OCI-LY3 (cell line): ENCODE measurements around the gene BRF1.
A peak's percentile ranks its signal among the peaks of the same experiment; 100 is the strongest.

Experiments used
- H2AFZ ChIP-seq: fragments of 200-600, 300-600 bp; shearing (Covaris generic); 2 replicates; pipeline ENCODE4 v1.6.0; 2014; ENCODE audit warnings: antibody characterized with exemption, low read depth, low read length
- H3K27ac ChIP-seq: fragments of 200-600, 300-600 bp; sonication (generic); 2 replicates; pipeline ENCODE4 v1.5.1; 2014; ENCODE audit warnings: mild to moderate bottlenecking, low read length, moderate library complexity, mixed read lengths
- H3K27me3 ChIP-seq: fragments of 200-600, 300-600 bp; sonication (generic); 2 replicates; pipeline ENCODE4 v1.6.1; 2014; ENCODE audit warnings: low read depth, low read length, mixed read lengths
- H3K36me3 ChIP-seq: fragments of 200-600, 300-600 bp; sonication (generic); replicated peaks from 2 replicates; pipeline ENCODE3; 2014; ENCODE audit warnings: low read depth, low read length, mixed read lengths
- H3K4me1 ChIP-seq: fragments of 300-600, 200-600 bp; sonication (generic); 2 replicates; pipeline ENCODE4 v1.6.1; 2014; ENCODE audit warnings: low read length, mixed read lengths
- H3K4me2 ChIP-seq: fragments of 200-600, 300-600 bp; sonication (generic); 2 replicates; pipeline ENCODE4 v1.6.1; 2014; ENCODE audit warnings: low read length, mixed read lengths
- H3K4me3 ChIP-seq: fragments of 300-600, 200-600 bp; sonication (generic); 2 replicates; pipeline ENCODE4 v1.5.1; 2014; ENCODE audit warnings: antibody characterized with exemption, mild to moderate bottlenecking, low read length, moderate library complexity
- H3K79me2 ChIP-seq: fragments of 300-600, 200-600 bp; shearing (Covaris generic); 2 replicates; pipeline ENCODE4 v1.6.1; 2014; ENCODE audit warnings: mild to moderate bottlenecking, low read length, mixed read lengths
- H3K9ac ChIP-seq: fragments of 300-600, 200-600 bp; shearing (Covaris generic); 2 replicates; pipeline ENCODE4 v1.6.0; 2014; ENCODE audit warnings: mild to moderate bottlenecking, low read length, moderate library complexity
- H3K9me3 ChIP-seq: fragments of 200-600, 300-600 bp; shearing (Covaris generic); 2 replicates; pipeline ENCODE4 v1.6.1; 2014; ENCODE audit warnings: low read length, mixed read lengths; ENCODE audit not compliant: insufficient read depth
- H4K20me1 ChIP-seq: fragments of 200-600, 300-600 bp; sonication (generic); 2 replicates; pipeline ENCODE4 v1.6.1; 2016; ENCODE audit warnings: low read length, mixed read lengths; ENCODE audit not compliant: insufficient read depth
- EZH2phosphoT487 ChIP-seq: fragments of 200-600 bp; shearing (Covaris generic); IDR thresholded peaks from 2 replicates; pipeline ENCODE4 v1.6.1; 2018; ENCODE audit warnings: antibody characterized with exemption, mixed run types, low read depth
- TF ChIP-seq, protein P1 (sequence below): fragments of 200-600, 300-600 bp; sonication (generic); IDR thresholded peaks from 2 replicates; pipeline ENCODE4 v1.5.1; 2014; ENCODE audit warnings: antibody characterized with exemption, low read length, low read depth

The BRF1 gene

DNA sequence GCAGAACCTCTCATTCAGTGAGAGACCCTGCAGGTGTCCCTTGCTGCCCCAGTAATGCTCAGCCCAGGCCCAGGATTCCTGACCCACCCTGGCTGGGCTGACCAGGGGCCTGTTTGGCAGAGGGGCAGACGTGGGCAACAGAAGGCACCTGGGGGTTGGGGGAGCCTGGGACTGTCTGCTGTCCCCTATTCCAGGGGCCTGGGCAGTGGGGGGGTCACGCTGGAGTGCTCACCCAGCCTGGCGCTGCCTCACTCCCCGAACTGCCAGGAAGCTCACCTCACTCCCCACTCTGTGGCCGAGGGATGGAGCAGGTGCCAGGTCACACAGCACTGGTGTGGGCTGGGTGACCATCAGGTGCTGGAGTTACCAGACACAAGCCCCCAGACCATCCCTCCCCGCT lies 97.1 kb downstream of the BRF1 start:
- Histone ChIP-seq H3K4me3 (no peak overlapping the region), H3K79me2 (no peaks in the 10 kb centered on the region), H3K9me3 (no peaks in the 10 kb centered on the region), H2AFZ (no peak overlapping the region), H3K9ac (no peak overlapping the region), H3K4me2 (no peak overlapping the region), H3K36me3 (no peaks in the 10 kb centered on the region), H3K27ac (no peak overlapping the region), H4K20me1 (no peaks in the 10 kb centered on the region), H3K27me3 (peaks cover 11% of the 10 kb centered on the region), H3K4me1 (no peaks in the 10 kb centered on the region)
- TF ChIP-seq EZH2phosphoT487, result no peak
- TF ChIP-seq, protein P1, sequence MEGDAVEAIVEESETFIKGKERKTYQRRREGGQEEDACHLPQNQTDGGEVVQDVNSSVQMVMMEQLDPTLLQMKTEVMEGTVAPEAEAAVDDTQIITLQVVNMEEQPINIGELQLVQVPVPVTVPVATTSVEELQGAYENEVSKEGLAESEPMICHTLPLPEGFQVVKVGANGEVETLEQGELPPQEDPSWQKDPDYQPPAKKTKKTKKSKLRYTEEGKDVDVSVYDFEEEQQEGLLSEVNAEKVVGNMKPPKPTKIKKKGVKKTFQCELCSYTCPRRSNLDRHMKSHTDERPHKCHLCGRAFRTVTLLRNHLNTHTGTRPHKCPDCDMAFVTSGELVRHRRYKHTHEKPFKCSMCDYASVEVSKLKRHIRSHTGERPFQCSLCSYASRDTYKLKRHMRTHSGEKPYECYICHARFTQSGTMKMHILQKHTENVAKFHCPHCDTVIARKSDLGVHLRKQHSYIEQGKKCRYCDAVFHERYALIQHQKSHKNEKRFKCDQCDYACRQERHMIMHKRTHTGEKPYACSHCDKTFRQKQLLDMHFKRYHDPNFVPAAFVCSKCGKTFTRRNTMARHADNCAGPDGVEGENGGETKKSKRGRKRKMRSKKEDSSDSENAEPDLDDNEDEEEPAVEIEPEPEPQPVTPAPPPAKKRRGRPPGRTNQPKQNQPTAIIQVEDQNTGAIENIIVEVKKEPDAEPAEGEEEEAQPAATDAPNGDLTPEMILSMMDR, result no peak

DNA sequence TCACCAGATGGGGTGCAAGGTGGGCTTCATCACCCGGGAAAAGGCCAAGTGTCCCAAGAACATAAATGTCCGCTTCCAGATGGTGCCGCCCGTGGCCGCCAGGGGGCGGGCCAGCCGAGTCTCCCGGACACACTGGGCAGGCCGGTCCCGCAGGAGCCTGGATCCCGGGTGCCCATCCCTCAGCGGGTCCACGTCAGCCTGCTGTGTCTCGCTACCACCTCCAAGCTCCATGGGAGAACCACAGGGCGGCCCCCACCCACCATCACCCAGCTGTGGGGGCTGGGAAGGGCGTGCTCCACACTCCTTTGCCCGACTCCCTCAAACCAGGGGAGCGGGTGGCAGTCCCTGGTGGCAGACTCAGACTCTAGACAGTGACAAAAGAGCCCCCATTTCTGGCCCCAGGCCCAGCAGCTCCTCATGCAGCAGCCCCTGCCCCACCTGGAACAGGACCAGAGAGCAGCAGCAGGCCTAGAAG lies 97.7 kb downstream of the BRF1 start:
- TF ChIP-seq EZH2phosphoT487, result no peak
- TF ChIP-seq, protein P1, result peak; percentile 88
- Histone ChIP-seq H3K9me3 (no peaks in the 10 kb centered on the region), H3K36me3 (no peaks in the 10 kb centered on the region), H2AFZ (no peak overlapping the region), H3K9ac (no peak overlapping the region), H3K79me2 (no peaks in the 10 kb centered on the region), H4K20me1 (no peaks in the 10 kb centered on the region), H3K27me3 (peaks cover 14% of the 10 kb centered on the region), H3K4me1 (no peaks in the 10 kb centered on the region), H3K4me2 (peak overlapping the region; percentile 41), H3K27ac (no peak overlapping the region), H3K4me3 (no peak overlapping the region)

DNA sequence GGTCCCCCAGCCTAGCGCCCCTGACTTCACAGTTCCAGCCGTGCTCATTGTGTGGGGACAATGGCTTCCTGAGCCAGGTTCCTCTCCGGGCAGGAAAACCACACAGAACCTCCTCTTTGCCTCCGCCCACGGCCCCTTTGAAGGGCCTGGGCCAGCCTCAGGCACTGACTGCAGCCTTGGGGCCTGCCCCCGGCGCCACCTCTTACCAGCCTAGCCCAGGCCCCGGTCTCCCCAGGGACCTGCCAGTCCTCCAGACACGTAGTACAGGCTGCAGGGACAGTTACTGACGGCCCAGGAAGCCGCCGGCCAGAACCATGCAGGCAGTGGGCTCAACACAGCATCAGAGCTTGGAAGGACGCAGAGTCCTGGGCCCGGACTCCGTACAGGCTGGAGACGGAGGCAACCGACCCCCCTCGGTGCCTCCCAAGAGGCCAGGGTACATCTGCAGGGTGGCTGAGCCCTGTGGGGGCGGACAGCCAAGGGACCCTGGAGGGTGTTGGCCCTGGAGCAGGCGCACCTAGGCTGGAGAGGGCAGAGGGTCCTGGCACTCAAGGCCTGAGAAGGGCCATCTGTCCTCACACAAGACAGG lies 98.8 kb downstream of the BRF1 start:
- H3K27ac ChIP-seq, result no peak overlapping the region
- no peaks in the 10 kb centered on the region for H3K9me3 ChIP-seq
- no peak overlapping the region for H3K4me3 ChIP-seq
- no peaks in the 10 kb centered on the region for H3K79me2 ChIP-seq
- no peak for TF ChIP-seq EZH2phosphoT487
- TF ChIP-seq, protein P1, result no peak
- no peaks in the 10 kb centered on the region for H3K4me1 ChIP-seq
- H4K20me1 ChIP-seq, result no peaks in the 10 kb centered on the region
- no peak overlapping the region for H2AFZ ChIP-seq
- no peak overlapping the region for H3K9ac ChIP-seq
- peaks cover 16% of the 10 kb centered on the region for H3K27me3 ChIP-seq
- H3K36me3 ChIP-seq, result no peaks in the 10 kb centered on the region
- H3K4me2 ChIP-seq, result no peak overlapping the region

DNA sequence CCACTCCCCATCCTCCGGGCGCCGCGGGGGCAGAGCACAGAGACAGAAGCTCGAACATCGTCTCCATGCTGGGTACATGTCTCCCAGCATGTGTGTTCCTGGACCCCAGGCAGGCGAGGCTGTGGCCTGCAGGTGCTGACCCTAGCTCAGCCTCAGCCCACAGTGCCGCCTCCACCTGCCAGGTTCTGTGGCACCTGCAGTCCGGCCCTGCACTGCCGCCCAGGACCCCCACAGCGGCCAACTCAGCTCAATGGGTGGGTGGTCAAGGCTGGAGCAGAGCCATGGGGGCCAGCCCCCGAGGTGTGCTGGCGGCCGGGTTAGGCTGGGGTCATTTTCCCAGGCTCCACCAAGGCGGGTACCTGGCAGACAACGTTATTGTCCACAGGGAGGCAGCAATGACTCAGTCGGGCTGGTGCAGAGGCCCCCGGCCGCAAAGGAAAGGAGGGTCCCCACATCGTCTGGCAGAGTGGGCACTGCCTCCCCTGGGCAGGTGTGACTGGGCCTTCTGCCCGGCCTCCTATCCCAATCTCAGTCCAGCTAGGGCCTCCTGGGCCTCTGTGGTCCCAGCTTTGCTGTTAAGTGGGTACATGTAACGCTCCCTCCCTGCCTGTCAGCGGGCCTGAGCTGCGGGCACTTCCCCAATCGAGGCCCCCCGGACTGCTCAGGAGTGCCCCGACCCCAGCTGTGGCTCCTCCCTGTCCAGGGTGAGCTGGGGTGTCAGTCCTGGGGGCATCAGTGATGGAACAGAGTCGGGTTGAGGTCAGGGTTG lies 99.5 kb downstream of the BRF1 start:
- no peak overlapping the region for H3K27ac ChIP-seq

More for the DNA sequence above, 99.5 kb downstream of the BRF1 start:
- no peak overlapping the region for H2AFZ ChIP-seq
- no peaks in the 10 kb centered on the region for H3K79me2 ChIP-seq
- no peaks in the 10 kb centered on the region for H3K9me3 ChIP-seq
- no peaks in the 10 kb centered on the region for H4K20me1 ChIP-seq
- no peak overlapping the region for H3K4me2 ChIP-seq
- no peaks in the 10 kb centered on the region for H3K36me3 ChIP-seq
- no peak for TF ChIP-seq EZH2phosphoT487
- TF ChIP-seq, protein P1, result peak; percentile 27
- H3K27me3 ChIP-seq, result peaks cover 16% of the 10 kb centered on the region
- H3K4me1 ChIP-seq, result no peaks in the 10 kb centered on the region
- H3K9ac ChIP-seq, result no peak overlapping the region
- H3K4me3 ChIP-seq, result no peak overlapping the region
